Right atrium auricular region (tissue), 2 donors: ENCODE results near the gene PLCD4. TPM values are rescaled to one million over a fixed set of nuclear protein-coding genes. Genes with fewer than 3 reads are reported as not detected.

Source experiments
- DNase-seq: peaks from one replicate; pipeline ENCODE4 v3.0.0-alpha.2; 2019; ENCODE audit warnings: low spot score
- H3K27ac ChIP-seq, 2 donors: fragments of 200-600 bp; sonication (generic); 1 replicate in 1 of 2; 2 replicates in 1 of 2; pipeline ENCODE4 v1.5.1; 2016 to 2019
- H3K27me3 ChIP-seq, 2 donors: fragments of 200-600 bp; sonication (generic); one replicate each; pipeline versions ENCODE4 v1.5.1 to v1.6.0; 2017 to 2019
- H3K36me3 ChIP-seq: fragments of 200-600 bp; sonication (generic); one replicate; pipeline ENCODE4 v1.5.1; 2016
- H3K4me1 ChIP-seq, 2 donors: fragments of 200-600 bp; sonication (generic); one replicate each; pipeline versions ENCODE4 v1.5.1 to v1.6.0; 2017 to 2019
- H3K4me3 ChIP-seq, 2 donors: fragments of 200-600 bp; sonication (generic); 1 replicate in 1 of 2; 2 replicates in 1 of 2; pipeline ENCODE4 v1.5.1; 2017 to 2019; ENCODE audit warnings: mild to moderate bottlenecking in 1 of 2, moderate library complexity in 1 of 2
- H3K9me3 ChIP-seq, 2 donors: fragments of 200-600 bp; sonication (generic); one replicate each; pipeline ENCODE4 v1.5.1; 2019
- total RNA-seq, 2 donors: library from RNA; depleted of rRNA; stranded (reverse); fragments of >200 nt; gene quantifications; one replicate each; pipeline ENCODE4 v1.1.0, GENCODE V29; 2016
- TF ChIP-seq, protein P1 (sequence below), 2 donors: fragments of 200-600 bp; sonication (generic); IDR thresholded peaks; one replicate each; pipeline ENCODE4 v1.5.1; 2019; ENCODE audit warnings: antibody characterized with exemption in 2 of 2

Gene PLCD4
- total RNA-seq, 2 donors from 2014 or later = 0.51 to 0.70 TPM

DNA sequence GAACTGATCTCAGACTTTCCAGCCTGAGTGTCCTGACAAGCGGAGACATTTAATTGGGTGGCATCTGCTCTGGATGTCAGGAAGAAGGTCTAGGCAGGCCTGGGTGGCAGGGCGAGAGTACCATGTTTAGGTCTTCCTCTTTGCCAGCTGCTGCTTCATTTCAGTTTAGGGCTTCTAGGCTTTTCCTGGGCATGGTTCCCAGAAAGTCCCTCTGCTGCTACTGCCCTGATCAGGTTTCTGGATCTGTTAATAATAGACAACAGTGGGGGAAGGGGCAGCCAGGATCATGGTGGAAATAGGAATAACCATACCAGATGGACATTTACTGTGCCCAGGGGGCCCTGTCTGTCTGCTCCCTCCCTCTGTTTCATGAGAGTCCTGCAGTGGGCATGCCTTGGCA is 2.3 kb upstream of the PLCD4 start:
- Histone ChIP-seq H3K27ac (no peak overlapping the region), H3K36me3 (no peaks in the 10 kb centered on the region), H3K4me1 (peaks cover 0 to 17% of the 10 kb centered on the region in 2 donors), H3K9me3 (no peaks in the 10 kb centered on the region), H3K27me3 (no peaks in the 10 kb centered on the region), H3K4me3 (no peak overlapping the region)
- no peak for DNase-seq
- TF ChIP-seq, protein P1, sequence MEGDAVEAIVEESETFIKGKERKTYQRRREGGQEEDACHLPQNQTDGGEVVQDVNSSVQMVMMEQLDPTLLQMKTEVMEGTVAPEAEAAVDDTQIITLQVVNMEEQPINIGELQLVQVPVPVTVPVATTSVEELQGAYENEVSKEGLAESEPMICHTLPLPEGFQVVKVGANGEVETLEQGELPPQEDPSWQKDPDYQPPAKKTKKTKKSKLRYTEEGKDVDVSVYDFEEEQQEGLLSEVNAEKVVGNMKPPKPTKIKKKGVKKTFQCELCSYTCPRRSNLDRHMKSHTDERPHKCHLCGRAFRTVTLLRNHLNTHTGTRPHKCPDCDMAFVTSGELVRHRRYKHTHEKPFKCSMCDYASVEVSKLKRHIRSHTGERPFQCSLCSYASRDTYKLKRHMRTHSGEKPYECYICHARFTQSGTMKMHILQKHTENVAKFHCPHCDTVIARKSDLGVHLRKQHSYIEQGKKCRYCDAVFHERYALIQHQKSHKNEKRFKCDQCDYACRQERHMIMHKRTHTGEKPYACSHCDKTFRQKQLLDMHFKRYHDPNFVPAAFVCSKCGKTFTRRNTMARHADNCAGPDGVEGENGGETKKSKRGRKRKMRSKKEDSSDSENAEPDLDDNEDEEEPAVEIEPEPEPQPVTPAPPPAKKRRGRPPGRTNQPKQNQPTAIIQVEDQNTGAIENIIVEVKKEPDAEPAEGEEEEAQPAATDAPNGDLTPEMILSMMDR (IDR thresholded peaks at IDR 0.05) = no peak

DNA sequence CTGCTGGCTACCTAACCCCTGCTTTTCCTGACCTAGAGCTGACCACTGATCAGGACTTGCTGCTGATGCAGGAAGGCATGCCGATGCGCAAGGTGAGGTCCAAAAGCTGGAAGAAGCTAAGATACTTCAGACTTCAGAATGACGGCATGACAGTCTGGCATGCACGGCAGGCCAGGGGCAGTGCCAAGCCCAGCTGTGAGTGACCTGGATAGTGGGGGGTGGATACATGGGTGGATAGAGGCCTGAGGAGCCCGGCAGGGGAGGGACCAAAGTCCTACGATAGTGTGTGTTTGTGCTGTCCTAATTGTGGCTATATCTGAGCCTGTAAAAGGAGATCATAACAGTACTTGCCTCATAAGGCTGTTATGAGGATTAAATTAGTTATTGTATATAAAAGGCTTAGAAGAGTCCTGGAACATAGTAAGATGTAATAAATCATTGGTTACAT is 8.2 kb downstream of the PLCD4 start:
- no peak for DNase-seq
- TF ChIP-seq, protein P1 (IDR thresholded peaks at IDR 0.05) = no peak
- Histone ChIP-seq H3K27me3 (no peaks in the 10 kb centered on the region), H3K9me3 (no peaks in the 10 kb centered on the region), H3K4me1 (no peaks in the 10 kb centered on the region), H3K36me3 (no peaks in the 10 kb centered on the region), H3K4me3 (no peak overlapping the region), H3K27ac (no peak overlapping the region)

DNA sequence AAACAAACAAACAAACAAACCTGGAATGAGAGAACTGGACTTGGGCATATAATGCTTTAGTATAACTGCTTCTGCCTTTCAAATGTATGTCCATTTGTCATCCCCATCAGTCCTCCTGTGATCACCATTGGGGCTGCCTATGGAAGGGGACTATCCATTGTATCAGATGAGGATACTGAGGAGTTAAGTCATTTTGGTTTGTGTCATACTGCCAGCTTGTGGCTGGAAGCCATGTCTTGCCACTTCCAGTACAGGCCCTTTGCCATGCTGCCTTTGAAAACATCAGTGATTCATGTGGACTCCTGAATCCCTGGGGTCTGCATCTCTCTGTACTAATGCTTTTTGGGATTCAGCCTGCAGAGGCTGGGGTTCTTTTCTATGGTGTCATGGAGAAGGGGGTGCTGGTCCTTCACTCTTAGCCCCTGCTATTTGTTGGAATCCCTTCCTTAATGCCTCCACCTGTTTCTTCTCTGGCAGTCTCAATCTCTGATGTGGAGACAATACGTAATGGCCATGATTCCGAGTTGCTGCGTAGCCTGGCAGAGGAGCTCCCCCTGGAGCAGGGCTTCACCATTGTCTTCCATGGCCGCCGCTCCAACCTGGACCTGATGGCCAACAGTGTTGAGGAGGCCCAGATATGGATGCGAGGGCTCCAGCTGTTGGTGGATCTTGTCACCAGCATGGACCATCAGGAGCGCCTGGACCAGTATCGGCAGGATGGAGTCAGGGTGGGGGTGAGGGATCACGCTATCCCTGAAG is 10.6 kb downstream of the PLCD4 start:
- Histone ChIP-seq H3K27me3 (no peaks in the 10 kb centered on the region), H3K4me3 (no peak overlapping the region), H3K9me3 (no peaks in the 10 kb centered on the region), H3K4me1 (no peaks in the 10 kb centered on the region), H3K27ac (no peak overlapping the region), H3K36me3 (no peaks in the 10 kb centered on the region)
- TF ChIP-seq, protein P1 (IDR thresholded peaks at IDR 0.05) = no peak
- no peak for DNase-seq

DNA sequence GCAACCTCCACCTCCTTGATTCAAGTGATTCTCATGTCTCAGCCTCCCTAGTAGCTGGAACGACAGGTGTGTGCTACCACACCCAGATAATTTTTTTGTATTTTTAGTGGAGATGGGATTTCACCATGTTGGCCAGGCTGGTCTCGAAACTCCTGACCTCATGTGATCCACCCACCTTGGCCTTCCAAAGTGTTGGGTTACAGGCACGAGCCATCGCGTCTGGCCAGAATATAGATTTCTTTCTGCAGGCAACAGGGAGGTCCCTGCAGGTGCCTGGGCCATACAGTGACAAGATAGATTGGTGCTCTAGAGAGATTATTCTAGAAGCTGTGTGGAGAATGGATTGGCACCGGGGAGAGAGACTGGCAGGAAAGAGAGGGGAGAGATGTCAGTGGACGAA is 13.3 kb downstream of the PLCD4 start:
- H3K36me3 ChIP-seq = no peaks in the 10 kb centered on the region
- no peak overlapping the region for H3K27ac ChIP-seq
- DNase-seq = no peak
- H3K27me3 ChIP-seq = no peaks in the 10 kb centered on the region
- no peaks in the 10 kb centered on the region for H3K9me3 ChIP-seq
- TF ChIP-seq, protein P1 (IDR thresholded peaks at IDR 0.05) = no peak
- no peaks in the 10 kb centered on the region for H3K4me1 ChIP-seq
- no peak overlapping the region for H3K4me3 ChIP-seq

DNA sequence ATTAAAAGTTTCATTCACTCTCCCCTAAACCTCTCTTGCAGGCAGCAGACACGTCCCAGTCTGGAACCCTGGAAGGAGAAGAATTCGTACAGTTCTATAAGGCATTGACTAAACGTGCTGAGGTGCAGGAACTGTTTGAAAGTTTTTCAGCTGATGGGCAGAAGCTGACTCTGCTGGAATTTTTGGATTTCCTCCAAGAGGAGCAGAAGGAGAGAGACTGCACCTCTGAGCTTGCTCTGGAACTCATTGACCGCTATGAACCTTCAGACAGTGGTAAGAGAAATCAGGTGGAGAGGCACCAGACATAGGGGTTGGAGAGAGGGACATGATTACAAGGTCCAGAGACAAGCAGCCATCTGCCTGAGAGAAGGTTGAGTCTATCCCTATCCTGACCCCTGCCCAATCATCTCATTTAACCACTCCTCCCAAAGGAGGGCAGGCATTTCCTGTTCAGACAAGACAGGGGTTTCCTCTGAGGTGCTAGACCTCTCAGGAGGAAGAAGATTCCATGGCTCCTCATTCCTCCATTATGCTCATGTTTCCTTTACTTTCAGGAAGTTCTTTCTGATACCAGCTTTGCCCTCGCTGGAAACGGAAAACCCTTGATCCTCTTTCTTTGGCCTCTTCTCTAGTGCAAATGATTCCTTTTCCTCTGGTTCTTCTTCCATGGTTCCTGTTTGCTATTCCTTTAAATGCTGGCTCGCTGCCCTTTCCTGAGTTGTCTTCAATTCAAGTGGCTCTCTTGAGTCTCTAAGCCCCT is 15.1 kb downstream of the PLCD4 start:
- no peaks in the 10 kb centered on the region for H3K9me3 ChIP-seq
- no peak for DNase-seq
- no peaks in the 10 kb centered on the region for H3K27me3 ChIP-seq
- TF ChIP-seq, protein P1 (IDR thresholded peaks at IDR 0.05) = no peak
- H3K27ac ChIP-seq = no peak overlapping the region
- H3K4me1 ChIP-seq = no peaks in the 10 kb centered on the region
- H3K36me3 ChIP-seq = no peaks in the 10 kb centered on the region
- no peak overlapping the region for H3K4me3 ChIP-seq
